Regular cardiac myocyte (primary cell): ENCODE measurements around the gene DYNC2LI1. TPM values are rescaled to one million over a fixed set of nuclear protein-coding genes. Genes with fewer than 3 reads are reported as not detected.

Experiments
- total RNA-seq: library from RNA; depleted of rRNA; stranded (reverse); fragments of >200 nt; gene quantifications from 2 replicates; pipeline ENCODE4 v1.2.3, GENCODE V29; 2014

DYNC2LI1 gene
- total RNA-seq: 17.1 and 31.0 TPM in 2 replicates

GRCh38 chr2:43773876-43774613 lies at the start of gene DYNC2LI1:
Gene DYNC2LI1 (plus strand): TSS chr2:43774039. CDS start chr2:43774139, 100 bp downstream.

DNA sequence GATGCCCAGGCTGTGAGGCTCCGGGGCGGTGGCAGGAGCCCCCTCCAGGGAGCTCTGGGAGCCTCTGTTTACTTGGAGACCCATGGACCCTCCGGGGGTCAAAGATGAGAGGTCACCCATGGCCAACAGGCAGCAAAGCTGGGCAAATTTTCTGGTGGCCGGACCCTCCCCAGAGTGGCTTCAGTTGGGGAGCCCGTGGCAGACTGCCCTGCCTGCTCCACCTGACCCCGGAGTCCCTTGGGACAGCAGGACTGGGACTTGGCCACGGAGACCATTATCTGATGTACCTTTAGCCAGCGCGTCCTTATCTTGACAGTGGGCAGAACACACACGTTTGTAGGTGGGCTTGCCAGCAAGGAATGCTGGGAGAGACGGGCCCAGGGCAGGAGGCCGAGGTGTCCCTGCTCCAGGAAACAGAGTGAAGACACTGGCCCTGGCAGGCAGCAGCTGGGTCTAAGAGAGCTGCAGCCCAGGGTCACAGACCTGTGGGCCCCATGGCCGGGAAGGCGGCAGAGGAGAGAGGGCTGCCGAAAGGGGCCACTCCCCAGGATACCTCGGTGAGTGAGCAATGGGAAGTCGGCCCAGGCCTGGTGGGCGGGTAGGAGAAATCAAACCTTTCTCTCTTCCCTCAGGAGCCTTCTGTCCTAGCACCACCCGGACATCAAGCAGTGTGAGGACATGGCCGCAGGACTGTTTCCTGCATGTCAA lies 64.9 kb downstream of the DYNC2LI1 start, which contains the start of the genes ABCG5 and ABCG8:
Gene ABCG5 (minus strand): TSS at position 280 of the 708 bp plus-strand sequence. CDS start 160 bp downstream, at position 120.
Gene ABCG8 (plus strand): TSS at position 412 of the 708 bp plus-strand sequence. CDS start 83 bp downstream, at position 495.

Other genes with a start within 250 kb of the DYNC2LI1 start
- 27.6 and 32.2 TPM in 2 replicates for gene THADA, start 178.0 kb upstream of the DYNC2LI1 start, total RNA-seq
- 2.7 and 11.6 TPM in 2 replicates for gene PLEKHH2, start 136.8 kb upstream of the DYNC2LI1 start, total RNA-seq
- gene C1GALT1C1L, start 97.6 kb upstream of the DYNC2LI1 start, total RNA-seq: 1.1 and 1.3 TPM in 2 replicates
- not detected in 2 replicates for gene ABCG5, start 64.8 kb downstream of the DYNC2LI1 start, total RNA-seq
- not detected in 2 replicates for gene ABCG8, start 64.9 kb downstream of the DYNC2LI1 start, total RNA-seq
- 48.5 and 64.8 TPM in 2 replicates for gene LRPPRC, start 221.9 kb downstream of the DYNC2LI1 start, total RNA-seq